ENCODE results near the gene RIMS3.

Gene RIMS3

GRCh38 chr1:40606194-40606593 lies 59.3 kb downstream of the RIMS3 start:
- Histone ChIP-seq H3K27me3 (ENCODE audit: control insufficient read depth in 5 of 5, insufficient read depth in 4 of 5, low read length in 5 of 5) (no peaks in the 10 kb centered on the region), H3K4me1 (ENCODE audit: control insufficient read depth in 5 of 5, insufficient read depth in 5 of 5, low read length in 5 of 5) (no peaks in the 10 kb centered on the region), H3K9me3 (ENCODE audit: control insufficient read depth in 5 of 5, low read length in 5 of 5) (no peaks in the 10 kb centered on the region), H3K27ac (ENCODE audit: low read depth, low read length) (no peak overlapping the region), H3K9ac (ENCODE audit: low read length in 5 of 5) (no peak overlapping the region), H3K36me3 (ENCODE audit: control insufficient read depth in 5 of 5, insufficient read depth in 5 of 5, low read length in 5 of 5) (no peaks in the 10 kb centered on the region), H3K4me3 (ENCODE audit: low read depth in 1 of 5, low read length in 5 of 5) (no peak overlapping the region)

- Histone ChIP-seq H3K36me3 (ENCODE audit: control insufficient read depth in 5 of 5, insufficient read depth in 5 of 5, low read length in 5 of 5) (no peaks in the 10 kb centered on the region), H3K27ac (ENCODE audit: low read depth, low read length) (no peak overlapping the region), H3K9ac (ENCODE audit: low read length in 5 of 5) (no peak overlapping the region), H3K4me3 (ENCODE audit: low read depth in 1 of 5, low read length in 5 of 5) (no peak overlapping the region), H3K4me1 (ENCODE audit: control insufficient read depth in 5 of 5, insufficient read depth in 5 of 5, low read length in 5 of 5) (no peaks in the 10 kb centered on the region), H3K27me3 (ENCODE audit: control insufficient read depth in 5 of 5, insufficient read depth in 4 of 5, low read length in 5 of 5) (peaks cover 0 to 4% (median 0%) of the 10 kb centered on the region in 5 donors), H3K9me3 (ENCODE audit: control insufficient read depth in 5 of 5, low read length in 5 of 5) (no peaks in the 10 kb centered on the region)
Measured at GRCh38 chr1:40599926-40600325, 65.6 kb downstream of the RIMS3 start.

- Histone ChIP-seq H3K9me3 (ENCODE audit: control insufficient read depth in 5 of 5, low read length in 5 of 5) (no peaks in the 10 kb centered on the region), H3K9ac (ENCODE audit: low read length in 5 of 5) (no peak overlapping the region), H3K27me3 (ENCODE audit: control insufficient read depth in 5 of 5, insufficient read depth in 4 of 5, low read length in 5 of 5) (peaks cover 0 to 4% (median 0%) of the 10 kb centered on the region in 5 donors), H3K4me3 (ENCODE audit: low read depth in 1 of 5, low read length in 5 of 5) (no peak overlapping the region), H3K4me1 (ENCODE audit: control insufficient read depth in 5 of 5, insufficient read depth in 5 of 5, low read length in 5 of 5) (peaks cover 0 to 5% (median 0%) of the 10 kb centered on the region in 5 donors), H3K27ac (ENCODE audit: low read depth, low read length) (no peak overlapping the region), H3K36me3 (ENCODE audit: control insufficient read depth in 5 of 5, insufficient read depth in 5 of 5, low read length in 5 of 5) (no peaks in the 10 kb centered on the region)
Measured at GRCh38 chr1:40595623-40596022, 69.9 kb downstream of the RIMS3 start.

GRCh38 chr1:40594187-40594531 lies 71.3 kb downstream of the RIMS3 start:
- Histone ChIP-seq H3K4me1 (ENCODE audit: control insufficient read depth in 5 of 5, insufficient read depth in 5 of 5, low read length in 5 of 5) (peaks cover 0 to 5% (median 0%) of the 10 kb centered on the region in 5 donors), H3K27me3 (ENCODE audit: control insufficient read depth in 5 of 5, insufficient read depth in 4 of 5, low read length in 5 of 5) (peaks cover 0 to 4% (median 0%) of the 10 kb centered on the region in 5 donors), H3K9me3 (ENCODE audit: control insufficient read depth in 5 of 5, low read length in 5 of 5) (no peaks in the 10 kb centered on the region), H3K9ac (ENCODE audit: low read length in 5 of 5) (no peak overlapping the region), H3K27ac (ENCODE audit: low read depth, low read length) (no peak overlapping the region), H3K4me3 (ENCODE audit: low read depth in 1 of 5, low read length in 5 of 5) (no peak overlapping the region), H3K36me3 (ENCODE audit: control insufficient read depth in 5 of 5, insufficient read depth in 5 of 5, low read length in 5 of 5) (no peaks in the 10 kb centered on the region)

- Histone ChIP-seq H3K36me3 (ENCODE audit: control insufficient read depth in 5 of 5, insufficient read depth in 5 of 5, low read length in 5 of 5) (no peaks in the 10 kb centered on the region), H3K4me3 (ENCODE audit: low read depth in 1 of 5, low read length in 5 of 5) (no peak overlapping the region), H3K9ac (ENCODE audit: low read length in 5 of 5) (no peak overlapping the region), H3K27me3 (ENCODE audit: control insufficient read depth in 5 of 5, insufficient read depth in 4 of 5, low read length in 5 of 5) (peaks cover 0 to 4% (median 0%) of the 10 kb centered on the region in 5 donors), H3K9me3 (ENCODE audit: control insufficient read depth in 5 of 5, low read length in 5 of 5) (no peaks in the 10 kb centered on the region), H3K4me1 (ENCODE audit: control insufficient read depth in 5 of 5, insufficient read depth in 5 of 5, low read length in 5 of 5) (peaks cover 0 to 5% (median 0%) of the 10 kb centered on the region in 5 donors), H3K27ac (ENCODE audit: low read depth, low read length) (no peak overlapping the region)
Measured at GRCh38 chr1:40593449-40594186, 71.9 kb downstream of the RIMS3 start.

GRCh38 chr1:40592107-40592803 lies 73.2 kb downstream of the RIMS3 start:
- H3K9ac ChIP-seq (ENCODE audit: low read length in 5 of 5), result no peak overlapping the region
- H3K4me3 ChIP-seq (ENCODE audit: low read depth in 1 of 5, low read length in 5 of 5), result no peak overlapping the region
- peaks cover 0 to 4% (median 0%) of the 10 kb centered on the region in 5 donors for H3K27me3 ChIP-seq (ENCODE audit: control insufficient read depth in 5 of 5, insufficient read depth in 4 of 5, low read length in 5 of 5)
- no peaks in the 10 kb centered on the region for H3K36me3 ChIP-seq (ENCODE audit: control insufficient read depth in 5 of 5, insufficient read depth in 5 of 5, low read length in 5 of 5)
- no peaks in the 10 kb centered on the region for H3K9me3 ChIP-seq (ENCODE audit: control insufficient read depth in 5 of 5, low read length in 5 of 5)
- H3K4me1 ChIP-seq (ENCODE audit: control insufficient read depth in 5 of 5, insufficient read depth in 5 of 5, low read length in 5 of 5), result peaks cover 0 to 5% (median 0%) of the 10 kb centered on the region in 5 donors
- H3K27ac ChIP-seq (ENCODE audit: low read depth, low read length), result no peak overlapping the region

- Histone ChIP-seq H3K9ac (ENCODE audit: low read length in 5 of 5) (no peak overlapping the region), H3K27me3 (ENCODE audit: control insufficient read depth in 5 of 5, insufficient read depth in 4 of 5, low read length in 5 of 5) (no peaks in the 10 kb centered on the region), H3K36me3 (ENCODE audit: control insufficient read depth in 5 of 5, insufficient read depth in 5 of 5, low read length in 5 of 5) (no peaks in the 10 kb centered on the region)
Measured at GRCh38 chr1:40588586-40588985, 76.9 kb downstream of the RIMS3 start.

GRCh38 chr1:40583980-40584379 lies 81.5 kb downstream of the RIMS3 start:
- H3K36me3 ChIP-seq (ENCODE audit: control insufficient read depth in 5 of 5, insufficient read depth in 5 of 5, low read length in 5 of 5), result no peaks in the 10 kb centered on the region
- no peak overlapping the region for H3K4me3 ChIP-seq (ENCODE audit: low read depth in 1 of 5, low read length in 5 of 5)
- no peak overlapping the region for H3K9ac ChIP-seq (ENCODE audit: low read length in 5 of 5)
- H3K27me3 ChIP-seq (ENCODE audit: control insufficient read depth in 5 of 5, insufficient read depth in 4 of 5, low read length in 5 of 5), result no peaks in the 10 kb centered on the region
- no peak overlapping the region for H3K27ac ChIP-seq (ENCODE audit: low read depth, low read length)
- H3K9me3 ChIP-seq (ENCODE audit: control insufficient read depth in 5 of 5, low read length in 5 of 5), result no peaks in the 10 kb centered on the region
- peaks cover 0 to 4% (median 2%) of the 10 kb centered on the region in 5 donors for H3K4me1 ChIP-seq (ENCODE audit: control insufficient read depth in 5 of 5, insufficient read depth in 5 of 5, low read length in 5 of 5)

More at GRCh38 chr1:40588586-40588985, 76.9 kb downstream of the RIMS3 start:
- Histone ChIP-seq H3K4me1 (ENCODE audit: control insufficient read depth in 5 of 5, insufficient read depth in 5 of 5, low read length in 5 of 5) (peaks cover 0 to 3% (median 0%) of the 10 kb centered on the region in 5 donors), H3K4me3 (ENCODE audit: low read depth in 1 of 5, low read length in 5 of 5) (no peak overlapping the region), H3K27ac (ENCODE audit: low read depth, low read length) (no peak overlapping the region), H3K9me3 (ENCODE audit: control insufficient read depth in 5 of 5, low read length in 5 of 5) (no peaks in the 10 kb centered on the region)

GRCh38 chr1:40582116-40582515 lies 83.4 kb downstream of the RIMS3 start:
- no peak overlapping the region for H3K4me3 ChIP-seq (ENCODE audit: low read depth in 1 of 5, low read length in 5 of 5)
- no peak overlapping the region for H3K9ac ChIP-seq (ENCODE audit: low read length in 5 of 5)
- H3K27me3 ChIP-seq (ENCODE audit: control insufficient read depth in 5 of 5, insufficient read depth in 4 of 5, low read length in 5 of 5), result no peaks in the 10 kb centered on the region
- peaks cover 0 to 4% (median 2%) of the 10 kb centered on the region in 5 donors for H3K4me1 ChIP-seq (ENCODE audit: control insufficient read depth in 5 of 5, insufficient read depth in 5 of 5, low read length in 5 of 5)
- H3K27ac ChIP-seq (ENCODE audit: low read depth, low read length), result no peak overlapping the region
- no peaks in the 10 kb centered on the region for H3K36me3 ChIP-seq (ENCODE audit: control insufficient read depth in 5 of 5, insufficient read depth in 5 of 5, low read length in 5 of 5)
- H3K9me3 ChIP-seq (ENCODE audit: control insufficient read depth in 5 of 5, low read length in 5 of 5), result no peaks in the 10 kb centered on the region

- no peak overlapping the region for H3K4me3 ChIP-seq (ENCODE audit: low read depth in 1 of 5, low read length in 5 of 5)
- no peaks in the 10 kb centered on the region for H3K27me3 ChIP-seq (ENCODE audit: control insufficient read depth in 5 of 5, insufficient read depth in 4 of 5, low read length in 5 of 5)
Measured at GRCh38 chr1:40575336-40575735, 90.1 kb downstream of the RIMS3 start.

More at GRCh38 chr1:40575336-40575735, 90.1 kb downstream of the RIMS3 start:
- no peak overlapping the region for H3K27ac ChIP-seq (ENCODE audit: low read depth, low read length)
- no peak overlapping the region for H3K9ac ChIP-seq (ENCODE audit: low read length in 5 of 5)
- peaks cover 0 to 3% (median 0%) of the 10 kb centered on the region in 5 donors for H3K9me3 ChIP-seq (ENCODE audit: control insufficient read depth in 5 of 5, low read length in 5 of 5)
- H3K36me3 ChIP-seq (ENCODE audit: control insufficient read depth in 5 of 5, insufficient read depth in 5 of 5, low read length in 5 of 5), result no peaks in the 10 kb centered on the region
- H3K4me1 ChIP-seq (ENCODE audit: control insufficient read depth in 5 of 5, insufficient read depth in 5 of 5, low read length in 5 of 5), result no peaks in the 10 kb centered on the region

All from subcutaneous abdominal adipose tissue (tissue), 5 donors.